ENCODE results near the gene CELA2B. TPM values are rescaled to one million over a fixed set of nuclear protein-coding genes. Genes with fewer than 3 reads are reported as not detected.

CELA2B gene
- total and polyA plus RNA-seq, 4 donors, result not detected

- no peak overlapping the region for H3K9ac ChIP-seq (ENCODE audit: low read depth in 1 of 2, low read length in 2 of 2)
- H3K36me3 ChIP-seq (ENCODE audit: control insufficient read depth in 4 of 4, insufficient read depth in 3 of 4, low read depth in 1 of 4, low read length in 3 of 4), result peaks cover 3 to 18% (median 9%) of the 10 kb centered on the region in 4 donors
- no peak overlapping the region for H3K4me3 ChIP-seq (ENCODE audit: low read depth in 1 of 3, low read length in 3 of 3)
- no peaks in the 10 kb centered on the region for H3K27me3 ChIP-seq (ENCODE audit: control insufficient read depth in 4 of 4, insufficient read depth in 4 of 4, low read length in 3 of 4)
- TF ChIP-seq, protein P1, sequence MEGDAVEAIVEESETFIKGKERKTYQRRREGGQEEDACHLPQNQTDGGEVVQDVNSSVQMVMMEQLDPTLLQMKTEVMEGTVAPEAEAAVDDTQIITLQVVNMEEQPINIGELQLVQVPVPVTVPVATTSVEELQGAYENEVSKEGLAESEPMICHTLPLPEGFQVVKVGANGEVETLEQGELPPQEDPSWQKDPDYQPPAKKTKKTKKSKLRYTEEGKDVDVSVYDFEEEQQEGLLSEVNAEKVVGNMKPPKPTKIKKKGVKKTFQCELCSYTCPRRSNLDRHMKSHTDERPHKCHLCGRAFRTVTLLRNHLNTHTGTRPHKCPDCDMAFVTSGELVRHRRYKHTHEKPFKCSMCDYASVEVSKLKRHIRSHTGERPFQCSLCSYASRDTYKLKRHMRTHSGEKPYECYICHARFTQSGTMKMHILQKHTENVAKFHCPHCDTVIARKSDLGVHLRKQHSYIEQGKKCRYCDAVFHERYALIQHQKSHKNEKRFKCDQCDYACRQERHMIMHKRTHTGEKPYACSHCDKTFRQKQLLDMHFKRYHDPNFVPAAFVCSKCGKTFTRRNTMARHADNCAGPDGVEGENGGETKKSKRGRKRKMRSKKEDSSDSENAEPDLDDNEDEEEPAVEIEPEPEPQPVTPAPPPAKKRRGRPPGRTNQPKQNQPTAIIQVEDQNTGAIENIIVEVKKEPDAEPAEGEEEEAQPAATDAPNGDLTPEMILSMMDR (IDR thresholded peaks at IDR 0.05; ENCODE audit: low read depth, low read length, missing input control), result no peak
- TF ChIP-seq EGR1 (IDR thresholded peaks at IDR 0.05; ENCODE audit: low read depth in 2 of 2) (no peak), FOXA2 (IDR thresholded peaks at IDR 0.05) (no peak), HNF4G (IDR thresholded peaks at IDR 0.05) (no peak), NR2F2 (IDR thresholded peaks at IDR 0.05) (no peak), HNF4A (conservative IDR thresholded peaks at IDR 0.05) (no peak), FOXA1 (IDR thresholded peaks at IDR 0.05) (no peak), TAF1 (conservative IDR thresholded peaks at IDR 0.05) (no peak), YY1 (IDR thresholded peaks at IDR 0.05) (no peak), JUND (IDR thresholded peaks at IDR 0.05) (no peak), MAX (IDR thresholded peaks at IDR 0.05) (no peak), GABPA (IDR thresholded peaks at IDR 0.05 in 1 of 2, conservative IDR thresholded peaks at IDR 0.05 in 1 of 2) (no peak), RAD21 (IDR thresholded peaks at IDR 0.05) (no peak), SP1 (IDR thresholded peaks at IDR 0.05) (no peak), RXRA (IDR thresholded peaks at IDR 0.05) (no peak)
- TF ChIP-seq, protein P2, sequence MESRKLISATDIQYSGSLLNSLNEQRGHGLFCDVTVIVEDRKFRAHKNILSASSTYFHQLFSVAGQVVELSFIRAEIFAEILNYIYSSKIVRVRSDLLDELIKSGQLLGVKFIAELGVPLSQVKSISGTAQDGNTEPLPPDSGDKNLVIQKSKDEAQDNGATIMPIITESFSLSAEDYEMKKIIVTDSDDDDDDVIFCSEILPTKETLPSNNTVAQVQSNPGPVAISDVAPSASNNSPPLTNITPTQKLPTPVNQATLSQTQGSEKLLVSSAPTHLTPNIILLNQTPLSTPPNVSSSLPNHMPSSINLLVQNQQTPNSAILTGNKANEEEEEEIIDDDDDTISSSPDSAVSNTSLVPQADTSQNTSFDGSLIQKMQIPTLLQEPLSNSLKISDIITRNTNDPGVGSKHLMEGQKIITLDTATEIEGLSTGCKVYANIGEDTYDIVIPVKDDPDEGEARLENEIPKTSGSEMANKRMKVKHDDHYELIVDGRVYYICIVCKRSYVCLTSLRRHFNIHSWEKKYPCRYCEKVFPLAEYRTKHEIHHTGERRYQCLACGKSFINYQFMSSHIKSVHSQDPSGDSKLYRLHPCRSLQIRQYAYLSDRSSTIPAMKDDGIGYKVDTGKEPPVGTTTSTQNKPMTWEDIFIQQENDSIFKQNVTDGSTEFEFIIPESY (IDR thresholded peaks at IDR 0.05), result no peak
- TF ChIP-seq, protein P3, sequence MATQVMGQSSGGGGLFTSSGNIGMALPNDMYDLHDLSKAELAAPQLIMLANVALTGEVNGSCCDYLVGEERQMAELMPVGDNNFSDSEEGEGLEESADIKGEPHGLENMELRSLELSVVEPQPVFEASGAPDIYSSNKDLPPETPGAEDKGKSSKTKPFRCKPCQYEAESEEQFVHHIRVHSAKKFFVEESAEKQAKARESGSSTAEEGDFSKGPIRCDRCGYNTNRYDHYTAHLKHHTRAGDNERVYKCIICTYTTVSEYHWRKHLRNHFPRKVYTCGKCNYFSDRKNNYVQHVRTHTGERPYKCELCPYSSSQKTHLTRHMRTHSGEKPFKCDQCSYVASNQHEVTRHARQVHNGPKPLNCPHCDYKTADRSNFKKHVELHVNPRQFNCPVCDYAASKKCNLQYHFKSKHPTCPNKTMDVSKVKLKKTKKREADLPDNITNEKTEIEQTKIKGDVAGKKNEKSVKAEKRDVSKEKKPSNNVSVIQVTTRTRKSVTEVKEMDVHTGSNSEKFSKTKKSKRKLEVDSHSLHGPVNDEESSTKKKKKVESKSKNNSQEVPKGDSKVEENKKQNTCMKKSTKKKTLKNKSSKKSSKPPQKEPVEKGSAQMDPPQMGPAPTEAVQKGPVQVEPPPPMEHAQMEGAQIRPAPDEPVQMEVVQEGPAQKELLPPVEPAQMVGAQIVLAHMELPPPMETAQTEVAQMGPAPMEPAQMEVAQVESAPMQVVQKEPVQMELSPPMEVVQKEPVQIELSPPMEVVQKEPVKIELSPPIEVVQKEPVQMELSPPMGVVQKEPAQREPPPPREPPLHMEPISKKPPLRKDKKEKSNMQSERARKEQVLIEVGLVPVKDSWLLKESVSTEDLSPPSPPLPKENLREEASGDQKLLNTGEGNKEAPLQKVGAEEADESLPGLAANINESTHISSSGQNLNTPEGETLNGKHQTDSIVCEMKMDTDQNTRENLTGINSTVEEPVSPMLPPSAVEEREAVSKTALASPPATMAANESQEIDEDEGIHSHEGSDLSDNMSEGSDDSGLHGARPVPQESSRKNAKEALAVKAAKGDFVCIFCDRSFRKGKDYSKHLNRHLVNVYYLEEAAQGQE (IDR thresholded peaks at IDR 0.05), result no peak
- TF ChIP-seq, protein P4, sequence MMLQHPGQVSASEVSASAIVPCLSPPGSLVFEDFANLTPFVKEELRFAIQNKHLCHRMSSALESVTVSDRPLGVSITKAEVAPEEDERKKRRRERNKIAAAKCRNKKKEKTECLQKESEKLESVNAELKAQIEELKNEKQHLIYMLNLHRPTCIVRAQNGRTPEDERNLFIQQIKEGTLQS (IDR thresholded peaks at IDR 0.05), result no peak
- WGBS, result 77% methylated on average over 2 of the region's 2 CpGs
- peaks cover 0 to 9% (median 7%) of the 10 kb centered on the region in 4 donors for H3K4me1 ChIP-seq (ENCODE audit: control insufficient read depth in 4 of 4, insufficient read depth in 4 of 4, low read length in 3 of 4)
- H3K27ac ChIP-seq (ENCODE audit: low read depth in 1 of 2, low read length in 2 of 2), result no peak overlapping the region
- DNase-seq (ENCODE audit: low spot score), result no peak
- H3K9me3 ChIP-seq (ENCODE audit: control insufficient read depth in 4 of 4, low read length in 3 of 4), result no peaks in the 10 kb centered on the region
These were observed 55.8 kb downstream of the CELA2B start for GRCh38 chr1:15531682-15532081.
